ENCODE data around the gene PPP1R3F. TPM values are rescaled to one million over a fixed set of nuclear protein-coding genes. Genes with fewer than 3 reads are reported as not detected.

The PPP1R3F gene
- total RNA-seq, 1 experiment from 2014 or later = 7.3 TPM

GRCh38 chrX:49251325-49251724, 18.3 kb upstream of the PPP1R3F start:
- peaks cover 27% of the 10 kb centered on the region for H3K9me3 ChIP-seq (ENCODE audit: control insufficient read depth, low read depth, low read length)
- no peak overlapping the region for H4K8ac ChIP-seq (replicated peaks; ENCODE audit: insufficient read length, low read depth, low read length)
- H3T11ph ChIP-seq (ENCODE audit: low read length) = no peak overlapping the region
- no peak overlapping the region for H3K18ac ChIP-seq (ENCODE audit: insufficient read length, low read depth, low read length)
- H3K4me2 ChIP-seq (ENCODE audit: insufficient read depth, insufficient read length, low read length) = no peak overlapping the region
- H3K36me3 Mint-ChIP-seq (ENCODE audit: insufficient read depth in 1 of 3, low read depth in 3 of 3) = peaks cover 12 to 34% (median 18%) of the 10 kb centered on the region in 3 experiments
- H3K79me1 ChIP-seq (ENCODE audit: insufficient read depth, low read depth, low read length, poor library complexity, severe bottlenecking) = no peaks in the 10 kb centered on the region
- no peak overlapping the region for H2BK20ac ChIP-seq (ENCODE audit: low read depth, low read length, poor library complexity, severe bottlenecking)
- no peak overlapping the region for H3K56ac ChIP-seq (ENCODE audit: insufficient read length, low read depth, low read length)
- WGBS (ENCODE audit: extremely low coverage, insufficient read length, low lambda C conversion rate) = no CpG with 5 or more reads among the region's 13 CpGs
- no peak overlapping the region for H3K27ac ChIP-seq (ENCODE audit: insufficient read length, low read depth, low read length)
- H3K27me3 Mint-ChIP-seq (ENCODE audit: low read depth) = no peaks in the 10 kb centered on the region; the same call in 1 of the 2 replicates
- H2BK12ac ChIP-seq (ENCODE audit: insufficient read length, low read depth, low read length) = no peak overlapping the region
- peaks cover 64 to 78% of the 10 kb centered on the region in 2 experiments for H3K9me3 Mint-ChIP-seq
- H3K4me1 Mint-ChIP-seq = no peaks in the 10 kb centered on the region
- no peak for TF ChIP-seq CTCF (conservative IDR thresholded peaks at IDR 0.05)
- H3K23ac ChIP-seq (ENCODE audit: insufficient read length, low read depth, low read length) = no peak overlapping the region
- no peaks in the 10 kb centered on the region for H3K23me2 ChIP-seq (ENCODE audit: insufficient read length, low read depth, low read length, poor library complexity, severe bottlenecking)
- no peak overlapping the region for H4K5ac ChIP-seq (ENCODE audit: insufficient read length, low read depth, low read length)
- H3K27me3 ChIP-seq (ENCODE audit: insufficient read depth, low read length) = no peaks in the 10 kb centered on the region
- no peak overlapping the region for H3K14ac ChIP-seq (ENCODE audit: insufficient read depth, low read length)
- no peak overlapping the region for H3K4me3 Mint-ChIP-seq
- no peaks in the 10 kb centered on the region for H3K4me1 ChIP-seq (ENCODE audit: insufficient read depth, low read length)
- H2BK5ac ChIP-seq (ENCODE audit: insufficient read length, low read length) = no peak overlapping the region
- no peak overlapping the region for H2AFZ ChIP-seq (ENCODE audit: low read length)
- H3K4ac ChIP-seq (ENCODE audit: low read depth, low read length) = no peak overlapping the region
- no peak overlapping the region for H2BK120ac ChIP-seq (ENCODE audit: low read depth, low read length, poor library complexity, severe bottlenecking)
- DNase-seq = no peak
- H2BK15ac ChIP-seq (ENCODE audit: low read depth, low read length) = no peak overlapping the region
- H2AK5ac ChIP-seq (ENCODE audit: insufficient read length, low read length) = no peak overlapping the region
- no peaks in the 10 kb centered on the region for H4K20me1 ChIP-seq (ENCODE audit: control insufficient read depth, insufficient read depth, insufficient read length)
- no peak overlapping the region for H4K91ac ChIP-seq (ENCODE audit: insufficient read length, low read depth, low read length)
- no peaks in the 10 kb centered on the region for H3K79me2 ChIP-seq (ENCODE audit: insufficient read depth, low read length)
- no peak overlapping the region for H3K27ac Mint-ChIP-seq
- H3K9ac ChIP-seq (ENCODE audit: extremely low read depth, insufficient read length, low read length) = no peak overlapping the region

All from H9 (cell line).